ENCODE data around the gene CASKIN1. TPM values are rescaled to one million over a fixed set of nuclear protein-coding genes. Genes with fewer than 3 reads are reported as not detected.

The CASKIN1 gene
- total and polyA plus RNA-seq, 4 donors: 0.09 to 0.35 (median 0.12) TPM

GRCh38 chr16:2165861-2166260, 30.5 kb downstream of the CASKIN1 start:
- Histone ChIP-seq H3K4me1 (ENCODE audit: control insufficient read depth in 5 of 5, insufficient read depth in 5 of 5, low read length in 5 of 5) (peaks cover 0 to 3% (median 0%) of the 10 kb centered on the region in 5 donors), H3K9ac (ENCODE audit: insufficient read depth in 1 of 2, low read length in 2 of 2) (no peak overlapping the region), H3K27ac (ENCODE audit: low read depth in 1 of 2, low read length in 1 of 2) (no peak overlapping the region), H3K4me3 (no peak overlapping the region), H3K27me3 (ENCODE audit: control insufficient read depth in 3 of 3, insufficient read depth in 3 of 3, low read length in 2 of 3) (no peaks in the 10 kb centered on the region), H3K9me3 (ENCODE audit: control insufficient read depth in 4 of 4, insufficient read depth in 3 of 4, low read length in 3 of 4) (no peaks in the 10 kb centered on the region), H3K36me3 (ENCODE audit: control insufficient read depth in 4 of 4, insufficient read depth in 4 of 4, low read length in 4 of 4) (peaks cover 0 to 30% (median 4%) of the 10 kb centered on the region in 4 donors)
- TF ChIP-seq CTCF (IDR thresholded peaks at IDR 0.05; ENCODE audit: control extremely low read depth, extremely low read depth): no peak
- ATAC-seq (ENCODE audit: insufficient read depth, low FRiP score) (no peak), DNase-seq (no peak)
- WGBS, 2 donors: 95 to 97% methylated on average over 12 of the region's 12 CpGs

GRCh38 chr16:2163211-2163881, 33.1 kb downstream of the CASKIN1 start:
- Histone ChIP-seq H3K27ac (ENCODE audit: low read depth in 1 of 2, low read length in 1 of 2) (no peak overlapping the region), H3K4me1 (ENCODE audit: control insufficient read depth in 5 of 5, insufficient read depth in 5 of 5, low read length in 5 of 5) (peaks cover 0 to 23% (median 11%) of the 10 kb centered on the region in 5 donors), H3K9me3 (ENCODE audit: control insufficient read depth in 4 of 4, insufficient read depth in 3 of 4, low read length in 3 of 4) (no peaks in the 10 kb centered on the region), H3K4me3 (no peak overlapping the region), H3K36me3 (ENCODE audit: control insufficient read depth in 4 of 4, insufficient read depth in 4 of 4, low read length in 4 of 4) (peaks cover 0 to 21% (median 2%) of the 10 kb centered on the region in 4 donors), H3K9ac (ENCODE audit: insufficient read depth in 1 of 2, low read length in 2 of 2) (no peak overlapping the region), H3K27me3 (ENCODE audit: control insufficient read depth in 3 of 3, insufficient read depth in 3 of 3, low read length in 2 of 3) (no peaks in the 10 kb centered on the region)
- ATAC-seq (ENCODE audit: insufficient read depth, low FRiP score): no peak
- WGBS, 2 donors: 93 to 96% methylated on average over 23 to 26 of the region's 26 CpGs
- no peak for TF ChIP-seq CTCF (IDR thresholded peaks at IDR 0.05; ENCODE audit: control extremely low read depth, extremely low read depth)
- no peak for DNase-seq

GRCh38 chr16:2162676-2163118, 33.7 kb downstream of the CASKIN1 start:
- H3K4me3 ChIP-seq: no peak overlapping the region
- TF ChIP-seq CTCF (IDR thresholded peaks at IDR 0.05; ENCODE audit: control extremely low read depth, extremely low read depth): no peak
- H3K4me1 ChIP-seq (ENCODE audit: control insufficient read depth in 5 of 5, insufficient read depth in 5 of 5, low read length in 5 of 5): peaks cover 0 to 30% (median 18%) of the 10 kb centered on the region in 5 donors
- H3K27me3 ChIP-seq (ENCODE audit: control insufficient read depth in 3 of 3, insufficient read depth in 3 of 3, low read length in 2 of 3): no peaks in the 10 kb centered on the region
- H3K9ac ChIP-seq (ENCODE audit: insufficient read depth in 1 of 2, low read length in 2 of 2): no peak overlapping the region
- H3K36me3 ChIP-seq (ENCODE audit: control insufficient read depth in 4 of 4, insufficient read depth in 4 of 4, low read length in 4 of 4): peaks cover 0 to 15% (median 0%) of the 10 kb centered on the region in 4 donors
- DNase-seq: no peak
- no peaks in the 10 kb centered on the region for H3K9me3 ChIP-seq (ENCODE audit: control insufficient read depth in 4 of 4, insufficient read depth in 3 of 4, low read length in 3 of 4)
- WGBS, 2 donors: 91 to 93% methylated on average over 13 of the region's 13 CpGs
- H3K27ac ChIP-seq (ENCODE audit: low read depth in 1 of 2, low read length in 1 of 2): no peak overlapping the region
- ATAC-seq (ENCODE audit: insufficient read depth, low FRiP score): no peak

Measured in lung (tissue), 12 donors.